Measurements from ENCODE around the gene NOX5. TPM values are rescaled to one million over a fixed set of nuclear protein-coding genes. Genes with fewer than 3 reads are reported as not detected.
A peak's percentile ranks its signal among the peaks of the same experiment; 100 is the strongest.

The NOX5 gene
- total and polyA plus RNA-seq, 10 of the 15 experiments (the other 5 are each of a cell fraction or from before 2014, with no cell fraction given) = not detected

GRCh38 chr15:69012761-69013364 is 1.6 kb upstream of the NOX5 start:
- Histone ChIP-seq H3K9ac (ENCODE audit: control insufficient read depth, insufficient read depth, low read length) (no peak overlapping the region), H3K4me2 (ENCODE audit: control insufficient read depth, insufficient read depth) (no peak overlapping the region), H3K79me2 (ENCODE audit: control insufficient read depth, insufficient read depth, low read length) (no peaks in the 10 kb centered on the region), H2AFZ (ENCODE audit: control insufficient read depth, low read depth, low read length) (no peak overlapping the region), H3K4me3 (no peak overlapping the region), H3K36me3 (ENCODE audit: control insufficient read depth in 2 of 2, insufficient read depth in 2 of 2, low read length in 1 of 2) (no peaks in the 10 kb centered on the region), H3K27ac (ENCODE audit: control insufficient read depth, insufficient read depth) (no peak overlapping the region), H4K20me1 (ENCODE audit: control insufficient read depth, insufficient read depth) (no peaks in the 10 kb centered on the region), H3K27me3 (replicated peaks in 1 of 2; ENCODE audit: control insufficient read depth in 2 of 2, insufficient read depth in 2 of 2, low read length in 1 of 2) (peaks cover 0 to 1% of the 10 kb centered on the region in 2 experiments; a peak in 1 of 4 replicates), H3K9me3 (replicated peaks; ENCODE audit: control insufficient read depth, insufficient read depth, low read length) (no peaks in the 10 kb centered on the region), H3K4me1 (ENCODE audit: control insufficient read depth, insufficient read depth, low read length) (no peaks in the 10 kb centered on the region)
- 32% methylated on average over 5 of the region's 5 CpGs for WGBS (ENCODE audit: insufficient coverage, insufficient replicate concordance, low lambda C conversion rate, missing lambda C conversion rate)
- DNase-seq (ENCODE audit: low read depth, low spot score) (no peak), ATAC-seq (no peak), FAIRE-seq (no peak)
- SMC1A ChIA-PET (ENCODE audit: uncharacterized antibody, unreplicated experiment) = no interaction called here
- in situ Hi-C loops (cut with MboI) (no loop called here), intact Hi-C loops (cut with micrococcal nuclease; ENCODE audit: unreplicated experiment) (no loop called here)
- POLR2A ChIA-PET = no interaction called here
- BruUV-seq (replicated peaks) = no TSS peak
- TF ChIP-seq KDM1A (IDR thresholded peaks at IDR 0.05; ENCODE audit: borderline replicate concordance) = no peak
- CTCF ChIA-PET = no interaction called here
- RAD21 ChIA-PET (ENCODE audit: unreplicated experiment) = no interaction called here

- ChIA-PET RAD21 (ENCODE audit: unreplicated experiment) (no interaction called here), SMC1A (ENCODE audit: uncharacterized antibody, unreplicated experiment) (no interaction called here), CTCF (interaction anchor here (0.7 kb wide), 1 partner anchor 340 kb away, joined by 4 read pairs; no protein-coding TSS in a partner anchor), POLR2A (no interaction called here)
- H3K4me2 ChIP-seq (ENCODE audit: control insufficient read depth, insufficient read depth) = no peak overlapping the region
- FAIRE-seq (no peak), ATAC-seq (peak; percentile 66), DNase-seq (ENCODE audit: low read depth, low spot score) (no peak)
- H3K79me2 ChIP-seq (ENCODE audit: control insufficient read depth, insufficient read depth, low read length) = no peaks in the 10 kb centered on the region
- no peaks in the 10 kb centered on the region for H3K36me3 ChIP-seq (ENCODE audit: control insufficient read depth in 2 of 2, insufficient read depth in 2 of 2, low read length in 1 of 2)
- WGBS (ENCODE audit: insufficient coverage, insufficient replicate concordance, low lambda C conversion rate, missing lambda C conversion rate) = 23% methylated on average over 4 of the region's 4 CpGs
- peaks cover 0 to 1% of the 10 kb centered on the region in 2 experiments; a peak in 1 of 4 replicates for H3K27me3 ChIP-seq (replicated peaks in 1 of 2; ENCODE audit: control insufficient read depth in 2 of 2, insufficient read depth in 2 of 2, low read length in 1 of 2)
- intact Hi-C loops (cut with micrococcal nuclease; ENCODE audit: unreplicated experiment) (no loop called here), in situ Hi-C loops (cut with MboI) (no loop called here)
- no peaks in the 10 kb centered on the region for H3K9me3 ChIP-seq (replicated peaks; ENCODE audit: control insufficient read depth, insufficient read depth, low read length)
- TF ChIP-seq SPI1 (IDR thresholded peaks at IDR 0.05; ENCODE audit: borderline replicate concordance, insufficient read depth, low read depth, low read length) (peak; percentile 35; the same call in 1 of the 2 replicates), ZNF207 (IDR thresholded peaks at IDR 0.05; ENCODE audit: borderline replicate concordance) (no peak)
- no peak overlapping the region for H3K4me3 ChIP-seq
- H3K27ac ChIP-seq (ENCODE audit: control insufficient read depth, insufficient read depth) = no peak overlapping the region
- H3K4me1 ChIP-seq (ENCODE audit: control insufficient read depth, insufficient read depth, low read length) = no peaks in the 10 kb centered on the region
- no peak overlapping the region for H2AFZ ChIP-seq (ENCODE audit: control insufficient read depth, low read depth, low read length)
- no peak overlapping the region for H3K9ac ChIP-seq (ENCODE audit: control insufficient read depth, insufficient read depth, low read length)
- no TSS peak for BruUV-seq (replicated peaks)
- no peaks in the 10 kb centered on the region for H4K20me1 ChIP-seq (ENCODE audit: control insufficient read depth, insufficient read depth)
Observed at GRCh38 chr15:69013726-69014406, 629 bp upstream of the NOX5 start.
